Stimulated activated CD4-positive, alpha-beta T cell treated with anti-CD3 and anti-CD28 coated beads, Interleukin-15, amount 100 ng/mL, for 48 hours (primary cell): Measurements from ENCODE around the gene GNRHR.
"Not testable (repeated sequence)": the region's sequence is repeated elsewhere in the genome, so short reads cannot be mapped to it uniquely, and the experiment has no call there.

Source experiments
- DNase-seq, 2 donors: peaks; one replicate each; pipeline ENCODE4 v3.0.0-alpha.2; 2020; ENCODE audit warnings: low read depth in 2 of 2

The GNRHR gene, protein sequence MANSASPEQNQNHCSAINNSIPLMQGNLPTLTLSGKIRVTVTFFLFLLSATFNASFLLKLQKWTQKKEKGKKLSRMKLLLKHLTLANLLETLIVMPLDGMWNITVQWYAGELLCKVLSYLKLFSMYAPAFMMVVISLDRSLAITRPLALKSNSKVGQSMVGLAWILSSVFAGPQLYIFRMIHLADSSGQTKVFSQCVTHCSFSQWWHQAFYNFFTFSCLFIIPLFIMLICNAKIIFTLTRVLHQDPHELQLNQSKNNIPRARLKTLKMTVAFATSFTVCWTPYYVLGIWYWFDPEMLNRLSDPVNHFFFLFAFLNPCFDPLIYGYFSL

DNA sequence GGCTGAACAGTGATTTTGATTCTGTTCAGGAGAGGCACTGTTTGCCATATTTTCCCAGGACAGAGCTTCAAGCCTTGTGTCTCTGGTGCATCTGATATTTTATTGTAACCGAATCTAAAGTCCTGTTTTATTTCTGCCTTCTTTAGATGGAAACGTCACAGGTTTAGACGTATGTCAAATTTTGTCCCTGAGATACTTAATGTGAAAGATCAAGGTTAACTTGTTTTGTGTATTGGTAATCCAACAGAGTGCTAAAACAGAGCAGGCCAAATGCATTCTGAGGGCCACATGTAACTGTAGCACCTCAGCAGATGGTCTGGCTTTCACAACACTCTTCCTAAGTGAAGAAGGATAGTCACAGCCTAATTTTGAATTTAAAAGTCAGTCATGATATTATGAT is at the start of gene GNRHR:
Gene GNRHR, minus strand, starts transcription at position 101 of the 400 bp plus-strand sequence. Its CDS starts 53 bp downstream, at position 48.
- DNase-seq: no peak

DNA sequence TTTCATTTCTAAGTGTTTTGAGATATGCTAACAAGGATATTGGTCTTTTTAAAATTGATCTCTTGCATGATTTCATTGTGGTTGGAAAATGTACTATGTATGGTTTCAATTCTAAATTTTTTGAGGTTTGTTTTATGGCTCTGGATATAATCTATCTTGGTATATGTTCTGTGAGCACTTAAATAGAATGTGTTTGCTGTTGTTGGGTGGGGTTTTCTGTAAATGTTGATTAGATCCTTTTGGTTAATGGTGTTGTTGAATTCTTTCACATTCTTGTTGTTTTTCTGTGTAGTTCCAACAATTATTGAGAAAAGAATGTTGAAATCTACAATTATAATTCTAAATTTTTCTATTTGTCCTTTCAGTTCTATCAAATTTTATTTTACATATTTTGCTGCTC is 42.6 kb upstream of the GNRHR start:
- DNase-seq: no peak

DNA sequence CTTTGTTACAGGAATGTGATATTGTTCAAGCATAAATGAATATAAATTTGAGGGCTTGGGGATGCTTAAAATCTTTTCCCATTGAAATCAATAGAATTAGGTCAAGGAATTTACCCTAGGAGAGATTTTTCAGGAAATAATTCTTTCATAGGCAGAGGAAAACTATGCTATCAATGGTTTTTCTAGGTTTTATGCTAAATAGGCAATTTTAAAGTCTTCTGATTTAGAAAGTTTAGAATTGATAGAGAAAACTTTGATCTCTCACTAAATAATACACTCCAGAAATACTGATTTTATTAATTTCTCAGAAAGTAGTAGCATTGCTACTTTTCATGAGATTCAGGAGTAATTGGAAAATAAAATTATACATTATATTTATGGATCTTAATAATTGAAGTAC is 36.5 kb upstream of the GNRHR start:
- no peak for DNase-seq

DNA sequence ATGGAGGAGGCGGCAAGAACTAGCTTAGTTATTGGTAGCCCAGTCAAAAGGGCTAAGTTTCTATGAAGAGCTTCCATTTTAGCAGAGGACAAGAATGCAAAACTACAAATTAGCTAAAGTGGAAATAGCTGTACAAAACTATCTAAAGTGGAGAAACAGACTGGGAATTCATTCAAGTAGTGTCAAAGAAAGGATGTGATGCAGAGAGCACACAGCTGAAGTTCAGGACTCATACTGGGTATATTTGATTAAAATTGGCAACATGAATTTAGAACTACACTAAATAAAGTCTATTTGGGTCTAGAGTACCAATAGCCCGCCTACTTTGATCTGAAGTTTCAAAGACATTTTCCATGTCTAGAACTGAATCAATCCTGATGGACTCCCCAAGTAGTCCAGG is 33.1 kb upstream of the GNRHR start:
- DNase-seq: no peak

DNA sequence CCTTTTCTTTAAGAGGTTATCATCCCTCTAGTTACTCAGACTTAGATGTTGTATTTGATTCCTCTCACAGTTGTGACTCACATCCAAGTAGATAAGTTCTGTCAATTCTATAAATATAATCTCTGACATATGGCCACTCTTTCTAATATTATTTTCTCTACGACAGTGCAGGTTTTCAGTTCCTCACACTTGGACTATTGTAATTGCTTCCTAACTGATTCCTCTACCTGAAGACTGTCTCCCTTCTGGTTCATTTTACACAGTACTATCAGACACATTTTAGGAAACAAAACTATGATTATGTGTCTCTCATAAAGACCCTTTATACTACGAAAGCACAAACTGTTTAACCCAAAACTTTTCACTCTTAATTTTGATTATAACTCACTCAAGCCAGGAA is 31.3 kb upstream of the GNRHR start:
- DNase-seq: no peak

DNA sequence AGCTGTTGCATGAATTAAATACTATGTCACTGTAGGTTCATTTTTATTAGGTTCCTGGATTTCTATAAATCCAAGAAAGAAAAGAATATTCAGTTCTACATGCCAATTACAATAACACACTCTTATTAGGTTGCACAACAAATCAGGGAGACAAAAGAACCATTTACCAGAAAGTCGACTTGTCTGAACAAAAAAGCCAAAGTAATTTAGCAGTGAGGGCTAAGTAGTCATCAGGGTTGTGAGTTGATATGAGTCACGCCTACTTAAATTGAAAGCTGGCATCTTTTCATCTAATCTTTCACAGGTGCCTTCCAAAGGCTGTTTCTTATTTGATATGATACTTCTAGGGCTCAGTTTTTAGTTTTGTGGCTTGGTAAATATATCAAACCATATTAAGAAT is 25.4 kb upstream of the GNRHR start:
- no peak for DNase-seq

DNA sequence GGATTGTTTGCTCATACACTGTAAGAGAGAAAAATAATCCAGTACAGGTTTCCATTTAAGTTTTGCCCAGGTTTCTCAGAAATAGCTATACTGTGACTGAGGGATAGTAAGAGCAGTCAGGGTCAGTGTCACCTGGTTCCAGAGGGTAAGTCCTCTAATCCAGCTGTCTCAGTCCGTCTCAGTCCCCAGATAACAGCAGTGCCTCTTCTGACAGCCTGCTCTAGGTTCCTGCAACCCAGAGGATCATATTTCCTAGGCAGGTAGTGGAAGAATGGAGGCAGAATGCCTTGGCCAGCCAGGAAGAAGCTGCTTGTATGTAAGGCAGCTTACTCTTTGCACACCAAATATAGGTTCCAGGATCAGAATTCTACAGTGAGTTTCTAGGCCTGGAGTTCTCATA is 22.6 kb upstream of the GNRHR start:
- DNase-seq: no peak

DNA sequence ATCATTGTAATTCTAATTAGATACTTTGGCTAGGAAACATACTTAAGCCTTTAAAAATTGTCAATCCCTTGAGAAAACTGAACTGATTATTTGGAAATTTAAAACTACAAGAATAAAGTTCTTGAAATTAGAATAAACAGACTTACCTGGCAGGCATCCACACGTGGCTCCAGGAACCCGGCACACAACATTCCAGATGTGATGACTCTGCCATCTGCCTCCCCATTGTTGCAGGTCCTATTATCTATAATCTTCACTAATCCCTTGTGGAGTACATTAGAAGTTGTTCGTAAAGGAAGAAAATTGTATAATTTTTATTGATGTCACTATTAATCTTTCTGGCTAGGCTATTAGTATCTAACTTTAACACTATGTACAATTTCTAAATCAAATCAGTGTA is 16.2 kb upstream of the GNRHR start:
- DNase-seq: no peak

DNA sequence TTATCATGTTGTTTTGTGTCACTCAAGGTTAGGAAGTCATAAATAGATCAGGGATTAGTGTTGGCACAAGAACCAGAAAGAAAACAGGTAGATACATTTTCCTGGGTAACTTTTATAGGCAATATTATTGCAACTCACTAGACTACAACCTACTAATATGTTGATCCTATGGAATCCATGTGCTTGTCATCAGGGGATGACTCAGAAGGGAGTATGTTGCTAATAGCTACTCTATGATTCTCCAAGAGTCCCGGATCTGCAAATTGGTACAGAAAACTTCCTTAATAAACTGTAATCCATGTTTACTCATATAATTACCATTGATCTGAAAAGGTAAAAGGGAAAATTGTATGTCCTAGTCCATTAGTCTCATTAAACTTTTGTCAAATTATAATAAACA is 11.7 kb upstream of the GNRHR start:
- no peak for DNase-seq

DNA sequence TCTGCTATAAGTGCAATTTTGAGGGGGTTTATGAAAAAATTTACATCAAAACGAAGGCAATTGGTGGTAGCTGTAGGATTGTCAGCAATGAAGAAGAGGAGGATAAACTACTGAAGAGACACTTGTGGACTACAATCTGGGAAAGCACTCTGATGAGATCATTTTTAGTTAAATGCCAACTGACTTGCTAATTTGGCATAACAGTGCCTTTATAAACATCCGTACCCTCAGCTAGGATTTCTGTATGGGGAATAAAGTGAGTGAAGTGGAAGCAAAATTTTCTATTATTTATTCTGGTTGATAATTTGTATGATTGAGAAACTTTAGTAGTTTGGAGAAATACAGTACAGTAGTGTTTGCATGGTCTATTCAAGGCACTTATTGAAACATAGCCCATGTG is 11.2 kb upstream of the GNRHR start:
- no peak for DNase-seq

DNA sequence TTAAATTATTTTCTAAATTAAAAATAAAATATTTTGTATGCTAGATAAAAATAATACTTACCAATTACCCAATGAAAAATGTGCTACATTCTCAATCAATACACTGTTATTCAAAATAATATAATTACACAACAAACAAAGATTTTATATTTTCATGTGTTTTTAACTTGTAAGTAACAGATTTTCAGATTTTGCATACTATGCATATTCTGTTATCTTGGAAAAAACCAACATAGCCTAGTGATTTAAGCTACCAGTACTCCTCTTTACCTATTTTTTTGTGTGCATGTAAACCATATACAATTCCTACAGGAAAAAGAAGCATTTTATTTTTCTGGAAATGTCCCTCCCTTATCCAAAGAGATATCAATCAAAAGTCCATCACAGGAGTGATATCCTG is 10.0 kb upstream of the GNRHR start:
- no peak for DNase-seq

DNA sequence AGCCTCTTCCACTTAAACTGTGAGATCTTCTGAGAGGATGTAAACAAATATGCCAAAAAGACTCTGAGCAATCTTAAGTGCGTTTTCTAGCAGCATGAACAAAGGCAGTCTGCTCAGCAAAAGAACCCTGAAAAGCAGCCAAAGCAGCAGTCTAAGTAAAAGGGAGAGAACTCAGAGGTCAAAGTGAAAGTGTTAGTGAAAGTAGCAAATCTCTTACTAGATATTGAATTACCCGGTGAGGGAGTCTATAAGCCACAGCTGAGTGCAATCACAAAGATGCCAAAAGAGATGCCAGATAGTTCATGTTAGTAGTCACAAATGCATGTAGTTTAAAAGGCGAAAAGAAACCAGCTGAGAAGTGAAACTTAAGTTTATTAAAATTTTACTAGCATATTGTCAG is 7.9 kb upstream of the GNRHR start:
- DNase-seq: no peak

DNA sequence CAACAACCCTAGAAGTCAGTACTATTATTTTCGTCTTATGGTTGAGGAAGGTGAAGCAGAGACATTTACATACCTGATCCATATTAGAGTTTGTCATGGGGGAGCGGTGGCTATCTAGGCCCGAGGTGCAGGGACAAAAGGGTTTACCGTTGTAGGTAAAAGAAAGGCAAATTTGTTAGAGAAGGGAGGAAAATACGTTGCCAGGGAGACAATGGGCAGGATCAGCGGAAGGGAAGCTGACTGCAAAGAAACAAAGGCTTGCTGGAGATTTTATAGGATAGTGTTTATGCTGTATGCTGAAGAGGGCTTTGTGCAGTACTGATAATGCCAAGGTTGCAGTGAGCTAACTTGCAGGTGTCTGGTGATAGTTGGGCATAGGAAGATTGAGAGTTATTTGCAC is 2.8 kb upstream of the GNRHR start:
- not testable (repeated sequence) for DNase-seq

DNA sequence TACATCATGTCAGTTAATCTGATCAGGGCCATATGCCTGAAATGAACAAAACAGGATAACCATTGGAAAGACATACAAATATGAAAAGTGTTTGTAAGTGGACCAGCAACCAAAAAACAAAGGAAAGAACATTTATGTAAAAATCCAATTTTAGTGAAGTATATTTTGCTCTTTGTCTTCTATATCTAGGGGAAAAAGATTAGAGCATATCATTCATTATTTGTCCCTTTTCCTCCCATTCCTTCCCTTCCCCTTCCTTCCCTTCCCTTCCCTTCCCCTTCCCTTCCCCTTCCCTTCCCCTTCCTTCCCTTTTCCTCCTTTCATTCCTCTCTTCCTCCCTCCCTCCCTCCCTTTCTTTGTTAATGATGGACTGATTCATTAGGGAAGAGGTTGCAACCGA is 1.8 kb upstream of the GNRHR start:
- no peak for DNase-seq

DNA sequence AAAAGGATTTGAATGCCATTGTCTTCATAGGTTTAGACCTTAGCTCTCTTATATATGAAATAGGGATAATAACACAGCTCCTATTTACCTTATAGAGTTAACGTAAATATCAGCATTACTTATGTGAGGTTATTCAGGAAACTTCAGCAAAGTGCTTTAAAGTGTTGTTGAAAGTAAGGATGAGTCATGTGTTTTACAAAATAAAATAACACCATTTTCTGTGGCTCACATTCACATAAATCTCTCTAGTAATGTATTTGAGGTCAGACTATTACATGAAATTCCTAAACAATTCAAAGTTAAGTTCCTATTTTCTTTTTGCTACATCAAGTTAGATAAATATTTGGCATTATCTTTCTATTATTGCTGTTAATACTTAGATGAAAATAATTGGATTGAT is 2.9 kb downstream of the GNRHR start:
- DNase-seq: no peak

DNA sequence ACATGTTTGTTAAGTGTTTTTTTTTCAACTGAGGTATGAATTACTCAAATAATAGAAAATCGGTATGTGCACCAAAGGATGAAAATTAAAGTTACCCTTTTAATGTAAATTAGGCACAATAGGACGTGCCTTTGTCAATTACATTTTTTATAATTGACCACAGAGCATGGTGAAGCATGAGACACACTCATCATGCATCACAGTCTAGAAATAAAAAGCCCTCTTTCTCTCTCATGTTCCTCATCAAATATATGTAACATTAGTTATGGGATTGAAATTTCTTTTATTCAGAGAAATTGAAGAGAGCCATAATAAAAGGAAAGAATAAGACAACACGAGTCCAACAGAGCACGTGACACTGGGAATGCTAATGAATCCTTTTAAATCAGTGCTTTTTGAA is 3.5 kb downstream of the GNRHR start:
- DNase-seq: no peak

DNA sequence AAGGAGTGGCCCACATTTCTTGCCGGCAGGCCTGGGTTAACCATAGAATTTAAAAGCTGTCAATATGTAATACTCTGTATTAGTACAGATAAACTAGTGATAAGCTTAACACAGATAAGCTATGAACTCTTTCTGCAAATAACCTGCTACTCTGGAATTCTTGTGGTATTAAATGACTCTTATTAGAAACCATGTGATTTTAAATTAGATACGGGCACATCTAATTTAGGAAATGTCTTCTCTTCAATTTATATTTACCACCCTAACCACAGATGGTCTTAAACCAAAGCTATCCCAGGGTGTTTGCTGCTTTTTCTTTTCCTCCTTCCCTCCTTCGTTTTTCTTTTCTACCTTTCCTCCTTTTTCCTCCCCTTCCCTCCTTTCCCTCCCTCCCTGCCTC is 4.9 kb downstream of the GNRHR start:
- DNase-seq: no peak

DNA sequence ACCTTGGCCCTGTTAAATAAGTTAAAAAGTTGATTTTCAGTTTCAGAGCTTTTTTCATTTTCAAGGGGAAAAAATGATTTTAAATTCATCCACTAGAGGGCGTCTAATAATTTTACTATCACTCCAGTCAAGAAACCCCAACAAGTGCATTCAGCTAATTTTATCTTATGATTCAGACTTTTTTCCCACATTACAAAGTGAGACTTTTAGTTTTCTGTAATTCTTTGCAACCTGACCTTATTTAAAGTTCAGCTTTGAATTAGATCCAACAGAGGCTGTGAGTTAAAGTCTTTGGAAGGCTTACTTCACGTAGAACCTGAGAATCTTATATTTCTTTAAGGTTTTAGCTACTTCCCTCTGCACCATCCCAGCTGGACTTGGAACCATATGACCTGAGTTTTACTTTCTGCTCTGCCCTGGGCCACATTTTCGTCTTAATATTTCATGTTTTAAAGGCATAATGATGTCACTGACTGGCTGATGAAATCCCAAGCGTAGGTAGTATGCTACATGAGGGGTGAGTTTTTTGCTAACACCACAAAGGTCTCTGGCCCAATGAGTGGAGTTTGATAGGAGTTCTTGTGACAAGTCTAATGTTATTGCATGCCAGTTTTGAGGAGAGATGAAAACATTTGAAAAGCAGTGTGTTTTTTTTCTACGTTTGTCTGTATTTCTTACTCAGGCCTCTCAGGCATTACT is 7.2 kb downstream of the GNRHR start:
- no peak for DNase-seq

DNA sequence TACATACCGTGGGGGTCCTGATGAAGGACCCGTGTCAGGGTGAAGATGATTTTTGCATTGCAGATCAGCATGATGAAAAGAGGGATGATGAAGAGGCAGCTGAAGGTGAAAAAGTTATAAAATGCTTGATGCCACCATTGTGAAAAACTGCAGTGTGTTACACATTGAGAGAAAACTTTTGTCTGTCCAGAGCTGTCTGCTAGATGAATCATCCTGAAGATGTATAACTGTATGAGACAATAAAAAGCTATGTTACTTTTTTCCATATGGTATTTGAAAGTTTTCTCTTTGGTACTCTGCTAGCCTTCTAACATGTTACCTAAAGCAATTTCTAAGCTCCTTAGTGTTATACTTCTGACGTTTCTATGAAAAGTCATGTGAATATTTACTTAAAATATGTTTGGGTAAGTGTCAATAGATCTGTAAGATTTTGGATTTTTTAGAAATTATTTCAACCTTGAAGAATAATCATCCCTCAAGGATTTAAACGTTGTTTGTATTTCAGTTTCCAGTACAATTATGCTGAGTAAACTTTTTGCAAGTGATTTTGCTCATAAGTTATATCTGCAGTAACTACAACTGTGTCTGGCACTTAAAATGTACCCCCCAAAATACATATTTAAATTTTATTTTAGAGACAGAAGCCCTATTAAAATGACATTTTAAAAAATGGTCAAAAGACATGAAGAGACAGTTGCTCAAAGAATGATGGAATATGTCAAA is 9.5 kb downstream of the GNRHR start:
- DNase-seq: no peak

DNA sequence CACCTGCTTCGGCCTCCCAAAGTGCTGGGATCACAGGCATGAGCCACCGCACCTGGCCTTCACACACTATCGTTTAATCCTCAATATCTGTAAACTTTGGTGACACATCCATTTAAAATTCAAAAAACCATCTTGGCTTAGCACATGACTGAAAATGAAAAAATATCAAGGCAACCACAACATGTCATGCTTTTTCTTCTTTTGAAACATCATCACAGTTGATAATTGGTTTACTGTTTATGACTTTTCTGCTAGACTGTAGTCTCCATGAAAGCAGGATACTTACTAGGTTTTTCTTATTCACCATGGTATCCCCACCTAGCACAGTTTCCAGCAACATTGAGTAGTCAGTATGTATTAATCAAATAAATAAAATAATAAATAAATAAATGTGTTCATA is 11.0 kb downstream of the GNRHR start:
- no peak for DNase-seq

DNA sequence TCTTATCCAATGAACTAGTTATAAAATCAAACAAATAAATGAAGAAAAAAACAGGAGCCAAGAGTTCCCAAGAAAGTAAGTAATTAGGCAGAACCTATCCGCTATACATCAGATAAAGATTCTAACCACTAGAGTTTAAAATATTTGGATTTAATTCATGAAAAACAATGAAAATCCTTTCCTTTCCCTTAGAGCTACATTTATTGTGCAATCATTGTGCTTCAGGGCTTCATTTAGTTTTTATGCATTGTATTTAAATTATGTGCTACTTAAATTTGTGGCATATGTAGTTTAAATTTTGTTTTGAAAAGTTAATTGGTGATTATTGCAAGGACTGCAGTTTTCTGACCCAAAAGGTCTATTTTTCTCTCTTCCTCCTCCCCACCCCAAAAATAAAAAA is 17.9 kb downstream of the GNRHR start:
- DNase-seq: no peak

DNA sequence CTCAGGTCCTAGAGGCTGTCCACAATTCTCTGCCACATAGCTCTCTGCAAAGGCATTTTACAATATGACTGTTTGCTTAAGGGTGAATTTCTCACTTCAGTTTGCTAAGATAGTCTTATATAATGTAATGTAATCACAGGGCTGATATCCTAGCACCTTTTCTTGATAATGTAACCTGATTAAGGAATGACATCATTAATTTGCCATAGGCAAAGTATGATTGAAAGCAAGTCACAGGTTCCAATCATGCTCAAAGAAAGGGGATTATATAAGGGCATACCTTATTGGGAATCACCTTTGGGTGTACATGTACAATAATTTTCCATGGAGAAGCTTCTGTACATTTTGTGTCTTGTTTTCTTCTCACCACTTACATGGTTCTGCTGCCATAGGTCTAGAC is 18.9 kb downstream of the GNRHR start:
- DNase-seq: no peak

DNA sequence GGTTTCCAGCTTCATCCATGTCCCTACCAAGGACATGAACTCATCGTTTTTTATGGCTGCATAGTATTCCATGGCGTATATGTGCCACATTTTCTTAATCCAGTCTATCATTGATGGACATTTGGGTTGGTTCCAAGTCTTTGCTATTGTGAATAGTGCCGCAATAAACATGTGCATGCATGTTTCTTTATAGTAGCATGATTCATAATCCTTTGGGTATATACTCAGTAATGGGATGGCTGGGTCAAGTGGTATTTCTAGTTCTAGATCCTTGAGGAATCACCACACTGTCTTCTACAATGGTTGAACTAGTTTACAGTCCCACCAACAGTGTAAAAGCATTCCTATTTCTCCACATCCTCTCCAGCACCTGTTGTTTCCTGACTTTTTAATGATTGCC is 23.7 kb downstream of the GNRHR start:
- not testable (repeated sequence) for DNase-seq
